NT2/D1 (cell line): ENCODE results near the gene BACE2.

ENCODE experiments used
- SUZ12 ChIP-seq: IDR thresholded peaks from 2 replicates; pipeline ENCODE4 v1.6.1; 2011; ENCODE audit not compliant: insufficient read length, insufficient read depth; ENCODE audit errors: extremely low read depth
- ZNF274 ChIP-seq: IDR thresholded peaks from 2 replicates; pipeline ENCODE4 v1.6.1; 2011; ENCODE audit warnings: mild to moderate bottlenecking, low read depth, low read length

GRCh38 chr21:41228958-41229357, 61.0 kb downstream of the BACE2 start:
- no peak for TF ChIP-seq SUZ12
- TF ChIP-seq ZNF274, result no peak
